Naive thymus-derived CD4-positive, alpha-beta T cell (primary cell): ENCODE measurements around the gene PTCD3. TPM values are rescaled to one million over a fixed set of nuclear protein-coding genes. Genes with fewer than 3 reads are reported as not detected.

ENCODE experiments used
- ATAC-seq: fragments of 150-1000 bp; cut with Tn5 transposase; 2 replicates; pipeline ENCODE4 v1.10.0; 2021; ENCODE audit warnings: mild to moderate bottlenecking, moderate library complexity
- CTCF ChIA-PET: fragments of 350-600 bp; sonication (Branson Sonifier 250); formaldehyde crosslinking; loops from one replicate; lab custom pipeline; 2021; ENCODE audit warnings: antibody characterized with exemption; lab: Charles Lee
- POLR2A ChIA-PET: fragments of 350-600 bp; sonication (Branson Sonifier 250); formaldehyde crosslinking; loops from one replicate; lab custom pipeline; 2021; ENCODE audit warnings: antibody characterized with exemption, inconsistent platforms; lab: Charles Lee
- DNase-seq, 9 donors: peaks; one replicate each; pipeline versions ENCODE4 v3.0.0 to v3.0.0-alpha.2; 2020 to 2022; ENCODE audit warnings: mixed read lengths in 1 of 9
- H3K27ac ChIP-seq: one replicate; pipeline ENCODE4 v1.7.0; 2013; ENCODE audit warnings: mild to moderate bottlenecking, low read depth, low read length, moderate library complexity
- H3K27me3 ChIP-seq, 2 donors: one replicate each; pipeline ENCODE4 v1.7.0; 2013; ENCODE audit warnings: low read length in 2 of 2, mild to moderate bottlenecking in 2 of 2, moderate library complexity in 2 of 2; ENCODE audit not compliant: control insufficient read depth in 2 of 2, insufficient read depth in 2 of 2
- H3K36me3 ChIP-seq, 3 experiments: 1 replicate in 2 of 3; 2 replicates in 1 of 3; pipeline ENCODE4 v1.7.0; 2013; ENCODE audit warnings: low read length in 3 of 3, mild to moderate bottlenecking in 3 of 3, moderate library complexity in 1 of 3; ENCODE audit not compliant: insufficient read depth in 3 of 3, control insufficient read depth in 2 of 3
- H3K4me1 ChIP-seq, 2 donors: one replicate each; pipeline ENCODE4 v1.7.0; 2013; ENCODE audit warnings: low read length in 2 of 2, mild to moderate bottlenecking in 2 of 2, moderate library complexity in 1 of 2; ENCODE audit not compliant: control insufficient read depth in 2 of 2, insufficient read depth in 2 of 2
- H3K4me3 ChIP-seq: 2 replicates; pipeline ENCODE4 v1.7.0; 2013; ENCODE audit warnings: mild to moderate bottlenecking, low read length
- H3K9me3 ChIP-seq, 3 experiments: 1 replicate in 2 of 3; 2 replicates in 1 of 3; pipeline ENCODE4 v1.7.0; 2013; ENCODE audit warnings: low read length in 3 of 3; ENCODE audit not compliant: control insufficient read depth in 2 of 3
- H3K27ac Mint-ChIP-seq, 9 donors: one replicate each; pipeline ENCODE4 v1.8.0; 2020 to 2022; ENCODE audit warnings: mixed read lengths in 9 of 9, mild to moderate bottlenecking in 8 of 9, moderate library complexity in 5 of 9, inconsistent platforms in 2 of 9
- H3K27me3 Mint-ChIP-seq, 5 donors: one replicate each; pipeline ENCODE4 v1.8.0; 2021 to 2022; ENCODE audit warnings: mixed read lengths in 5 of 5, mild to moderate bottlenecking in 1 of 5
- H3K36me3 Mint-ChIP-seq, 5 donors: one replicate each; pipeline ENCODE4 v1.8.0; 2020 to 2022; ENCODE audit warnings: mixed read lengths in 5 of 5, mild to moderate bottlenecking in 3 of 5, inconsistent platforms in 1 of 5
- H3K4me1 Mint-ChIP-seq, 7 donors: one replicate each; pipeline ENCODE4 v1.8.0; 2020 to 2022; ENCODE audit warnings: mixed read lengths in 7 of 7, mild to moderate bottlenecking in 3 of 7, inconsistent platforms in 1 of 7
- H3K4me3 Mint-ChIP-seq, 10 donors: one replicate each; pipeline ENCODE4 v1.8.0; 2020 to 2022; ENCODE audit warnings: mild to moderate bottlenecking in 10 of 10, mixed read lengths in 10 of 10, moderate library complexity in 6 of 10, inconsistent platforms in 2 of 10
- H3K9me3 Mint-ChIP-seq, 11 donors: one replicate each; pipeline ENCODE4 v1.8.0; 2020 to 2022; ENCODE audit warnings: mixed read lengths in 11 of 11, mild to moderate bottlenecking in 4 of 11, inconsistent platforms in 1 of 11, moderate library complexity in 1 of 11
- intact Hi-C, 2 donors: fragments of 100-400 bp; cut with micrococcal nuclease; formaldehyde crosslinking; loops; one replicate each; pipeline ENCODE4 v1.15.1; 2023
- polyA plus RNA-seq, 2 donors: library from polyadenylated mRNA; unstranded; fragments of 300-500 nt; fragmentation: Illumina TruSeq; gene quantifications; one replicate each; pipeline ENCODE4 v1.2.3, GENCODE V29; 2021
- total RNA-seq, 6 experiments: library from RNA in 5 of 6; stranded (reverse) in 5 of 6; gene quantifications; 1 replicate in 5 of 6; 2 replicates in 1 of 6; pipeline ENCODE4 v1.2.3 and lab custom pipeline; 2021 to 2026

PTCD3 gene
- total and polyA plus RNA-seq, 7 experiments from 2014 or later = 47.5 to 207 (median 150) TPM

DNA sequence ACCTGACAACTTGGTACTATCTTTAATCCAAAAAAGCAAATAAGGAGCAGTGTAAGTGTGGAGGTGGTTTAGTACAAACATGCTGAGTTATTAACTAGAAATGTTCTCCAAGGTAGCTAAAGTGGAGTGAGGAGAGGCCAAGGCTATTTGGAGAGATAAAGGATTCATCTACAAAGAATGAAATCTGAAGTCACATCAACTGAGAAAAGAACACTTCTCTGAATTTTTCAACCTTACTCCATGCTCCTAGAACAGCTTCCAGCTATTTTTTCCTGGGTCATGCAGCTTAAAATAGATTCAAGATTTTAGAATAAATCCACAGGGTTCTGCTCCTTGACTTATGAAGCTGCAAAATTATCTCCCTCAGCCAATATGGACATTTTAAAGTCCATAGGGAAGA is 70.6 kb downstream of the PTCD3 start:
- intact Hi-C loops = no loop called here
- ChIA-PET CTCF (interaction anchor here (0.6 to 1.2 kb wide), 4 partner anchors 17 to 37 kb away, joined by 3 to 7 read pairs (median 4); no protein-coding TSS in a partner anchor), POLR2A (interaction anchor here (1.2 kb wide), 1 partner anchor 9 kb away, joined by 6 read pairs; no protein-coding TSS in a partner anchor)
- peaks cover 0 to 56% (median 12%) of the 10 kb centered on the region in 3 experiments for H3K36me3 ChIP-seq
- ATAC-seq (no peak), DNase-seq (no peak)
- H3K27me3 ChIP-seq = no peaks in the 10 kb centered on the region
- Mint-ChIP-seq H3K27me3 (no peaks in the 10 kb centered on the region), H3K9me3 (no peaks in the 10 kb centered on the region), H3K27ac (peak overlapping the region in 2 of 9 donors; percentile 34 to 48), H3K36me3 (peaks cover 5 to 49% (median 28%) of the 10 kb centered on the region in 5 donors), H3K4me1 (peaks cover 13 to 48% (median 31%) of the 10 kb centered on the region in 7 donors), H3K4me3 (peak overlapping the region in 1 of 10 donors; percentile 3)
- H3K4me1 ChIP-seq = no peaks in the 10 kb centered on the region
- H3K9me3 ChIP-seq = no peaks in the 10 kb centered on the region
- no peak overlapping the region for H3K27ac ChIP-seq
- no peak overlapping the region for H3K4me3 ChIP-seq

DNA sequence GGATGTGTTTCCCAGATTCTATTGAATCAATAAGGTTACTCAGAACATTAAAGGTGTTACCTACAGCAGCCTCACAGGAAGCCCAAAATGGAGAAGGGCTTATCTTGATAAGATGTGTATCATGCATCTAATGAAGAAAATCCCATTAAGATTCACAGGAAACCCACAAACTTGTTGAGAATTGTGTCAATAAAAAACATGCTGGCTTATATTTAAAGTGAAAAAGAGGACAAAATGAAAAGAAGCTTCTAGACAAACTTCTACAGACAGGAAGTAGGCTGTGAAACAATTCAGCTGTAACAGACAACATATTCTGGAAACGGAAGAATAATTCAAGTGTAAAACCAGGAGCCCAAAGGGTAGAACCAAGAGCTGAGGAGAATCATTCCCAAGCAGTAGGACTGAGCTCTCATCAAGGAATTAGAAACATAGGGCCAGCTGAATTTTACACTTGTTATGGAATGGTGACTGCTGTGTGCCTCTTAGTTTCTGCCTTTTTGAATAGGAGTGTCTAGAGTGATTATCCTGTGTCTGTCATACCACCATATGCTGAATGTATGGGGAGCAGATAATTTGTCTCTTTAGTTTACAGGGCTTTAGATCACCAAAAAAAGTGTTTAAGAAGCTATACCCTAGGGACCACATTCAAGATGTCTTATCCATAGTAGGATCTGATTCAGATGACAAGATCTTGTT is 79.6 kb downstream of the PTCD3 start:
- ATAC-seq (peak; percentile 76), DNase-seq (peak in 7 of 9 donors; percentile 27 to 53 (median 46))
- H3K36me3 Mint-ChIP-seq = peaks cover 8 to 24% (median 9%) of the 10 kb centered on the region in 5 donors
- peaks cover 0 to 7% (median 0%) of the 10 kb centered on the region in 3 experiments for H3K36me3 ChIP-seq
- H3K9me3 ChIP-seq = no peaks in the 10 kb centered on the region
- no peaks in the 10 kb centered on the region for H3K9me3 Mint-ChIP-seq
- CTCF ChIA-PET = interaction anchor here (0.8 kb wide), 1 partner anchor 9 kb away, joined by 3 read pairs; the partner anchor contains the start of gene IMMT
- peak overlapping the region; percentile 83 to 97 (median 90) for H3K27ac Mint-ChIP-seq
- no peaks in the 10 kb centered on the region for H3K27me3 Mint-ChIP-seq
- POLR2A ChIA-PET = interaction anchor here (0.8 to 5.6 kb wide), 8 partner anchors 9 to 859 kb away, joined by 3 to 61 read pairs (median 4); partner anchors contain the start of genes IMMT, KDM3A, POLR1A and PTCD3
- peaks cover 49 to 89% (median 78%) of the 10 kb centered on the region in 7 donors for H3K4me1 Mint-ChIP-seq
- H3K4me3 ChIP-seq = peak overlapping the region; percentile 2
- peak overlapping the region; percentile 74 for H3K27ac ChIP-seq
- peaks cover 38 to 40% of the 10 kb centered on the region in 2 donors for H3K4me1 ChIP-seq
- intact Hi-C loops = loop anchor here (1.0 to 2.0 kb wide), 2 partner anchors 10 to 15 kb away; partner anchors contain the start of gene IMMT (in 2 of the 2)
- H3K27me3 ChIP-seq = no peaks in the 10 kb centered on the region
- peak overlapping the region; percentile 73 to 89 (median 78) for H3K4me3 Mint-ChIP-seq

DNA sequence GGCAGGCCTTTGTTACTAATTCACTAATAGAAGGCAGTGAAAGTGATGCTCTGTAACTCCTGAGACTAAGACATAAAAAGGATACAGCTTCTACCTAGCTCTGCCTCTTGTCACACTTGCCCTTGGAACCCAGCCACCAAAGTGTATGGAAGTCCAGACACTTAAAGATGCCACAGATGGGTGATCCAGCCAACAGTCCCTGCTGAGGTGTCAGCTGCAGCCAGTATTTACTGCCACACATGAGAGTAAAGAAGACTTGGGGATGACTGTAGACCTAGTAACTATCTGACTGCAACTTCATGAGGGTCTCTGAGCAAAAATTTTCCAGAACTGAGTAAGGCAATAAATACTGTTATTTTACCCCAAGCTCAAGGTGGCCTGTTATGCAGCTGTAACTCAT is 80.4 kb downstream of the PTCD3 start:
- Mint-ChIP-seq H3K27me3 (no peaks in the 10 kb centered on the region), H3K27ac (peak overlapping the region; percentile 83 to 97 (median 90)), H3K36me3 (peaks cover 8 to 28% (median 9%) of the 10 kb centered on the region in 5 donors), H3K4me1 (peaks cover 54 to 88% (median 83%) of the 10 kb centered on the region in 7 donors), H3K9me3 (no peaks in the 10 kb centered on the region), H3K4me3 (peak overlapping the region; percentile 73 to 89 (median 78))
- no peak overlapping the region for H3K4me3 ChIP-seq
- intact Hi-C loops = no loop called here
- H3K36me3 ChIP-seq = peaks cover 0 to 3% (median 0%) of the 10 kb centered on the region in 3 experiments
- ChIA-PET POLR2A (interaction anchor here (0.6 to 5.6 kb wide), 5 partner anchors 9 to 255 kb away, joined by 3 to 61 read pairs (median 4); partner anchors contain the start of genes IMMT and KDM3A), CTCF (interaction anchor here (0.8 to 1.0 kb wide), 2 partner anchors 8 to 107 kb away, joined by 3 read pairs; partner anchors contain the start of gene IMMT)
- no peak for DNase-seq
- H3K9me3 ChIP-seq = no peaks in the 10 kb centered on the region
- H3K27ac ChIP-seq = peak overlapping the region; percentile 74
- H3K4me1 ChIP-seq = peaks cover 38 to 40% of the 10 kb centered on the region in 2 donors
- no peak for ATAC-seq
- no peaks in the 10 kb centered on the region for H3K27me3 ChIP-seq

DNA sequence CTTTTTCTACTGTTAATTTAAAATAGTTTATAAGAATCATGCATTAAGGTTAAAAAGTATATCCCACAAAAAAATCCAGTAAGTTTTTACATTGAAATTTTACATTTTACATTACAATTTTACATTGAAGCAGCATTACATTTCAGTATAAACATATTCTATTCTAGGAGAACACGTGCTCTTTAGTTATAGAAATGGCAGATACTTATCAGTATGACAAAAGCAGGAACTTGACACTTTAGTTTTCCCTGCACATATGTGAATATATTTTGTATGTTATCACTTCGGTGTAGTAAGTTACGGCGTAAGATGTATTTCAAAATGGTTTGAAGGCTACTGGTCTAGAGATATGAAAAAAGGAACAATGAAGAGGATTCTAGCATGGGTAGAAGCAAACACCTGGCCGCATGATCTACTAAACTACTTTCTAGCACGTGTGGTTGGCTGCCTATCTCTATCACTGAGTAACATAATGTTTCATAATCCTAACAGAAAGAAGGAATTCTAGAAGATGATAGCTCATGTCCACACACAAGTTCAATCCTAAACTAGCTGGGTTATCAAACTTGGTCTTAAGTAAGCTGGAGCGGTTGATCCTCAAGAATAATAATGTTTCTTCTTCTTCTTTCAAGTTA is 83.9 kb downstream of the PTCD3 start:
- Histone ChIP-seq H3K36me3 (peaks cover 0 to 3% (median 0%) of the 10 kb centered on the region in 3 experiments), H3K9me3 (no peaks in the 10 kb centered on the region), H3K4me3 (no peak overlapping the region), H3K4me1 (peaks cover 34 to 49% of the 10 kb centered on the region in 2 donors), H3K27ac (no peak overlapping the region), H3K27me3 (no peaks in the 10 kb centered on the region)
- H3K4me3 Mint-ChIP-seq = peak overlapping the region in 6 of 10 donors; percentile 4 to 56 (median 46)
- peak overlapping the region in 4 of 9 donors; percentile 2 to 57 (median 30) for H3K27ac Mint-ChIP-seq
- peaks cover 52 to 91% (median 81%) of the 10 kb centered on the region in 7 donors for H3K4me1 Mint-ChIP-seq
- ChIA-PET POLR2A (no interaction called here), CTCF (no interaction called here)
- ATAC-seq (no peak), DNase-seq (no peak)
- no peaks in the 10 kb centered on the region for H3K27me3 Mint-ChIP-seq
- H3K9me3 Mint-ChIP-seq = no peaks in the 10 kb centered on the region
- intact Hi-C loops = loop anchor here (10.0 kb wide), 4 partner anchors 335 to 1825 kb away; partner anchors contain the start of genes C2orf68 (in 1 of the 2), CAPG (in 1 of the 2), RNU2-63P (in 1 of the 2) and SH2D6 (in 1 of the 2)
- peaks cover 8 to 39% (median 15%) of the 10 kb centered on the region in 5 donors for H3K36me3 Mint-ChIP-seq

Other genes starting within 250 kb of the PTCD3 start
- 10 to 100 TPM; 37.9 to 53.6 (median 43.0) TPM for gene ST3GAL5, start 217.2 kb upstream of the PTCD3 start, total RNA-seq
- gene ST3GAL5, start 217.2 kb upstream of the PTCD3 start, polyA plus RNA-seq = 10 to 100 TPM; 15.0 to 16.8 TPM
- 10 to 100 TPM; 18.8 to 44.4 (median 21.7) TPM for gene POLR1A, start 349 bp upstream of the PTCD3 start, total RNA-seq
- gene POLR1A, start 349 bp upstream of the PTCD3 start, polyA plus RNA-seq = 1 to 10 TPM; 2.9 to 5.1 TPM
- 100 to 1,000 TPM in 1 of 5 experiments, 10 to 100 TPM in 4; 59.2 to 164 (median 77.0) TPM for gene IMMT, start 89.2 kb downstream of the PTCD3 start, total RNA-seq
- gene IMMT, start 89.2 kb downstream of the PTCD3 start, polyA plus RNA-seq = 10 to 100 TPM; 66.7 to 95.5 TPM
- gene MRPL35, start 93.2 kb downstream of the PTCD3 start, total RNA-seq = 10 to 100 TPM in 4 of 5 experiments, 1 to 10 TPM in 1; 9.7 to 49.2 (median 26.5) TPM
- 10 to 100 TPM; 29.0 to 38.2 TPM for gene MRPL35, start 93.2 kb downstream of the PTCD3 start, polyA plus RNA-seq
- gene REEP1, start 231.4 kb downstream of the PTCD3 start, total RNA-seq = under 1 TPM; 0.22 to 0.45 (median 0.29) TPM
- under 1 TPM; 0.05 to 0.41 TPM for gene REEP1, start 231.4 kb downstream of the PTCD3 start, polyA plus RNA-seq